Kidney epithelial cell (primary cell): Measurements from ENCODE around the gene CD8B. TPM values are rescaled to one million over a fixed set of nuclear protein-coding genes. Genes with fewer than 3 reads are reported as not detected.

ENCODE experiments used
- DNase-seq: peaks from one replicate; pipeline ENCODE4 v3.0.0-alpha.2; 2010; ENCODE audit warnings: low read depth
- H3K27me3 ChIP-seq: 2 replicates; pipeline ENCODE4 v1.6.0; 2011; ENCODE audit warnings: low read length; ENCODE audit not compliant: control insufficient read depth, insufficient read depth
- H3K36me3 ChIP-seq: 2 replicates; pipeline ENCODE4 v1.5.1; 2011; ENCODE audit warnings: low read length; ENCODE audit not compliant: control insufficient read depth, insufficient read depth
- H3K4me3 ChIP-seq: 2 replicates; pipeline ENCODE4 v1.5.1; 2011; ENCODE audit warnings: low read depth, mild to moderate bottlenecking, control low read depth, low read length
- CTCF ChIP-seq: IDR thresholded peaks from 2 replicates; pipeline ENCODE4 v1.5.1; 2011; ENCODE audit warnings: mild to moderate bottlenecking, moderate library complexity, low read length, control low read depth, inconsistent platforms; ENCODE audit not compliant: insufficient read depth, poor library complexity, severe bottlenecking
- total RNA-seq: library from RNA; depleted of rRNA; stranded (reverse); fragments of >200 nt; gene quantifications from 2 replicates; pipeline ENCODE4 v1.2.3, GENCODE V29; 2015

The CD8B gene
- total RNA-seq, 1 donor from 2014 or later = 2.0 TPM

- DNase-seq = no peak
- TF ChIP-seq CTCF = no peak
- Histone ChIP-seq H3K4me3 (no peak overlapping the region), H3K27me3 (no peaks in the 10 kb centered on the region), H3K36me3 (no peaks in the 10 kb centered on the region)
Observed at GRCh38 chr2:86800856-86801567, 60.7 kb downstream of the CD8B start.

GRCh38 chr2:86794861-86795260, 66.8 kb downstream of the CD8B start:
- H3K4me3 ChIP-seq = no peak overlapping the region
- TF ChIP-seq CTCF = no peak
- no peaks in the 10 kb centered on the region for H3K36me3 ChIP-seq
- no peak for DNase-seq
- peaks cover 28% of the 10 kb centered on the region for H3K27me3 ChIP-seq

- H3K36me3 ChIP-seq = no peaks in the 10 kb centered on the region
- H3K4me3 ChIP-seq = no peak overlapping the region
- TF ChIP-seq CTCF = no peak
- peaks cover 39% of the 10 kb centered on the region for H3K27me3 ChIP-seq
- no peak for DNase-seq
Observed at GRCh38 chr2:86793752-86794151, 67.9 kb downstream of the CD8B start.

- Histone ChIP-seq H3K36me3 (no peaks in the 10 kb centered on the region), H3K27me3 (peaks cover 46% of the 10 kb centered on the region), H3K4me3 (no peak overlapping the region)
- DNase-seq = no peak
- TF ChIP-seq CTCF = no peak
Observed at GRCh38 chr2:86791573-86791972, 70.1 kb downstream of the CD8B start.

- TF ChIP-seq CTCF = no peak
- H3K27me3 ChIP-seq = peaks cover 46% of the 10 kb centered on the region
- no peak for DNase-seq
- H3K36me3 ChIP-seq = no peaks in the 10 kb centered on the region
- no peak within 1 kb of the TSS for H3K4me3 ChIP-seq
Observed at GRCh38 chr2:86790676-86791572, 70.8 kb downstream of the CD8B start, which contains the start of gene CD8A. CD8A (minus strand) TSS chr2:86790913; CDS start chr2:86790825, 88 bp downstream.
